HepG2 (cell line): ENCODE measurements around the gene RUNX2. TPM values are rescaled to one million over a fixed set of nuclear protein-coding genes. Genes with fewer than 3 reads are reported as not detected.

Experiments used
- ATAC-seq: fragments of 200-7000 bp; cut with Tn5 transposase; 3 replicates; pipeline ENCODE4 v1.9.1; 2020; ENCODE audit warnings: mild to moderate bottlenecking, moderate library complexity
- BruUV-seq: library from RNA; stranded (reverse); fragments of 400-500 nt; replicated peaks from 2 replicates; lab custom pipeline; 2021; lab: Mats Ljungman, UMichigan
- CTCF ChIA-PET: fragments of 300-600 bp; formaldehyde crosslinking; extraction: SDS; loops from one replicate; lab custom pipeline; 2021; ENCODE audit warnings: low total read pairs, inconsistent platforms, low intra/inter-chr PET ratio; lab: Yijun Ruan, JAX
- POLR2A ChIA-PET: fragments of 350-600 bp; sonication (Branson Sonifier 250); formaldehyde crosslinking; loops from one replicate; lab custom pipeline; 2020; ENCODE audit warnings: antibody characterized with exemption, inconsistent platforms; lab: Yijun Ruan, JAX
- DNase-seq: peaks from one replicate; pipeline ENCODE4 v3.0.0-alpha.2; 2015; ENCODE audit warnings: low spot score
- FAIRE-seq: peaks from 3 replicates; lab custom pipeline; 2011; peaks lifted over from hg19 to GRCh38; lab: Jason Lieb, UNC
- H2AFZ ChIP-seq: one replicate; pipeline ENCODE4 v1.6.1; 2011; ENCODE audit warnings: low read length, inconsistent platforms
- H3K27ac ChIP-seq: fragments of 300-600 bp; 3 replicates; pipeline ENCODE4 v1.8.0; 2011; ENCODE audit warnings: mixed run types, mild to moderate bottlenecking, mixed read lengths, low read length, inconsistent platforms; ENCODE audit not compliant: insufficient read depth; ENCODE audit errors: extremely low read length
- H3K27me3 ChIP-seq, 2 experiments: fragments of 200-600 bp in 1 of 2; 2 replicates in 1 of 2; 3 replicates in 1 of 2; pipeline versions ENCODE4 v1.6.0 to v1.8.0; 2011; ENCODE audit warnings: low read length in 2 of 2, mild to moderate bottlenecking in 2 of 2, moderate library complexity in 2 of 2, inconsistent platforms in 1 of 2; ENCODE audit not compliant: insufficient read depth in 2 of 2, control insufficient read depth in 1 of 2
- H3K36me3 ChIP-seq, 2 experiments: fragments of 200-600 bp in 1 of 2; replicated peaks in 1 of 2; 2 replicates in 1 of 2; 3 replicates in 1 of 2; pipeline versions ENCODE4 v1.5.1 to v1.8.0; 2011; ENCODE audit warnings: low read length in 2 of 2, inconsistent platforms in 1 of 2; ENCODE audit not compliant: insufficient read depth in 2 of 2, control insufficient read depth in 1 of 2
- H3K4me1 ChIP-seq: 2 replicates; pipeline ENCODE4 v1.5.1; 2012; ENCODE audit warnings: low read length, inconsistent platforms; ENCODE audit not compliant: insufficient read depth
- H3K4me2 ChIP-seq: 2 replicates; pipeline ENCODE4 v1.6.0; 2011; ENCODE audit warnings: low read depth, low read length, inconsistent platforms
- H3K4me3 ChIP-seq, 3 experiments: fragments of 200-600 bp in 1 of 3; sonication (generic), shearing (Covaris generic) in 1 of 3; replicated peaks in 1 of 3; 2 replicates each; pipeline ENCODE4 v1.5.1; 2011 to 2016; ENCODE audit warnings: low read length in 3 of 3, inconsistent platforms in 2 of 3, low read depth in 2 of 3, mild to moderate bottlenecking in 2 of 3, control low read depth in 1 of 3, mixed read lengths in 1 of 3; ENCODE audit not compliant: insufficient read depth in 1 of 3
- H3K79me2 ChIP-seq: one replicate; pipeline ENCODE4 v1.6.1; 2011; ENCODE audit warnings: low read length, inconsistent platforms; ENCODE audit not compliant: insufficient read depth
- H3K9ac ChIP-seq: 2 replicates; pipeline ENCODE4 v1.6.0; 2011; ENCODE audit warnings: mild to moderate bottlenecking, low read depth, low read length, inconsistent platforms; ENCODE audit not compliant: insufficient read depth
- H3K9me3 ChIP-seq: 2 replicates; pipeline ENCODE4 v1.5.1; 2012; ENCODE audit warnings: mild to moderate bottlenecking, low read length
- H4K20me1 ChIP-seq: 2 replicates; pipeline ENCODE4 v1.6.0; 2011; ENCODE audit warnings: inconsistent platforms, mild to moderate bottlenecking, low read length, moderate library complexity; ENCODE audit not compliant: insufficient read depth
- CAMTA2 ChIP-seq: sonication (generic); formaldehyde crosslinking; IDR thresholded peaks from 2 replicates; pipeline ENCODE4 v1.4.0; 2020; ENCODE audit warnings: mild to moderate bottlenecking, missing genetic modification reagents, borderline replicate concordance
- ESRRA ChIP-seq: sonication (generic); formaldehyde crosslinking; IDR thresholded peaks from 2 replicates; pipeline ENCODE4 v1.5.1; 2020; ENCODE audit warnings: mild to moderate bottlenecking, low read depth, missing genetic modification reagents
- ETV6 ChIP-seq: sonication (generic); formaldehyde crosslinking; conservative IDR thresholded peaks from 2 replicates; pipeline ENCODE4 v1.4.0; 2020; ENCODE audit warnings: missing genetic modification reagents
- FOXC1 ChIP-seq: sonication (generic); formaldehyde crosslinking; IDR thresholded peaks from 2 replicates; pipeline ENCODE4 v1.8.0; 2022; ENCODE audit warnings: mild to moderate bottlenecking, missing genetic modification reagents, borderline replicate concordance
- HIVEP1 ChIP-seq: sonication (generic); formaldehyde crosslinking; IDR thresholded peaks from 2 replicates; pipeline ENCODE4 v1.4.0; 2020; ENCODE audit warnings: mild to moderate bottlenecking, missing genetic modification reagents
- MAFF ChIP-seq: IDR thresholded peaks from 2 replicates; pipeline ENCODE4 v1.6.1; 2011; ENCODE audit warnings: low read depth, low read length, improper control_type of control experiment
- MAFK ChIP-seq, 2 experiments: IDR thresholded peaks in 1 of 2; conservative IDR thresholded peaks in 1 of 2; 2 replicates each; pipeline ENCODE4 v1.6.1; 2011; ENCODE audit warnings: improper control_type of control experiment in 2 of 2, low read length in 2 of 2
- MXI1 ChIP-seq: IDR thresholded peaks from 3 replicates; pipeline ENCODE4 v1.6.1; 2012; ENCODE audit warnings: low read depth, low read length, inconsistent platforms, borderline replicate concordance
- THAP11 ChIP-seq: IDR thresholded peaks from 2 replicates; pipeline ENCODE4 v1.6.1; 2016; ENCODE audit warnings: missing biosample characterization, missing genetic modification reagents
- ZNF18 ChIP-seq: sonication (generic); formaldehyde crosslinking; IDR thresholded peaks from 2 replicates; pipeline ENCODE4 v1.8.0; 2022; ENCODE audit warnings: mild to moderate bottlenecking, missing genetic modification reagents; ENCODE audit not compliant: insufficient replicate concordance
- ZNF232 ChIP-seq: sonication (generic); formaldehyde crosslinking; IDR thresholded peaks from 2 replicates; pipeline ENCODE4 v1.4.0; 2020; ENCODE audit warnings: missing genetic modification reagents, borderline replicate concordance
- ZNF292 ChIP-seq: sonication (generic); formaldehyde crosslinking; IDR thresholded peaks from 2 replicates; pipeline ENCODE4 v1.8.1; 2022; ENCODE audit warnings: mild to moderate bottlenecking, low read depth, missing genetic modification reagents, borderline replicate concordance
- ZNF713 ChIP-seq: sonication (generic); formaldehyde crosslinking; IDR thresholded peaks from 2 replicates; pipeline ENCODE4 v1.4.0; 2020; ENCODE audit warnings: mild to moderate bottlenecking, missing genetic modification reagents
- ZNF768 ChIP-seq: sonication (generic); formaldehyde crosslinking; IDR thresholded peaks from 2 replicates; pipeline ENCODE4 v1.4.0; 2020; ENCODE audit warnings: missing genetic modification reagents
- ZNF781 ChIP-seq: sonication (generic); formaldehyde crosslinking; IDR thresholded peaks from 2 replicates; pipeline ENCODE4 v1.5.1; 2020; ENCODE audit warnings: borderline replicate concordance, mild to moderate bottlenecking, missing genetic modification reagents; ENCODE audit errors: not compliant biosample characterization
- WGBS: methylation state at CpG from one replicate; pipeline ENCODE4 v1.1.6; 2017; ENCODE audit warnings: low lambda C conversion rate; 5-methylcytosine and 5-hydroxymethylcytosine counted together
- in situ Hi-C: cut with HindIII; loops from 2 replicates; pipeline ENCODE4 v1.10.0; 2017; ENCODE audit warnings: low pct_unique_long_range_greater_than_20kb; ENCODE audit not compliant: extremely low pct_ligation_motif_present
- intact Hi-C: fragments of 100-400 bp; cut with micrococcal nuclease; formaldehyde crosslinking; loops from one replicate; pipeline ENCODE4 v1.10.0; 2022; ENCODE audit not compliant: unreplicated experiment
- polyA plus RNA-seq, 8 experiments: library from polyadenylated mRNA; depleted of rRNA in 3 of 8; stranded (reverse) in 7 of 8; unstranded in 1 of 8; fragments of >200 nt; fragmentation: Illumina TruSeq in 4 of 8; extraction: Trizol in 4 of 8; gene quantifications; 2 replicates each; pipeline versions ENCODE4 v1.2.1 to v1.2.3, GENCODE V29; 2011 to 2016; ENCODE audit warnings: low read depth in 4 of 8, missing spikeins in 1 of 8, mixed read lengths in 1 of 8; ENCODE audit not compliant: insufficient read depth in 1 of 8
- total RNA-seq, 5 experiments: library from RNA; depleted of rRNA; stranded (reverse); fragments of >200 nt; fragmentation: Illumina TruSeq; extraction: Trizol; gene quantifications; 2 replicates each; pipeline ENCODE4 v1.2.3, GENCODE V29; 2016; ENCODE audit warnings: low read depth in 1 of 5
- TF ChIP-seq, protein P1 (sequence below): sonication (generic); formaldehyde crosslinking; IDR thresholded peaks from 2 replicates; pipeline ENCODE4 v1.5.1; 2020; ENCODE audit warnings: mild to moderate bottlenecking, missing genetic modification reagents, moderate library complexity

The RUNX2 gene
- total and polyA plus RNA-seq, 2 of the 13 experiments (the other 11 are each of a cell fraction or from before 2014, with no cell fraction given): not detected

- FAIRE-seq: no peak
- Histone ChIP-seq H3K4me2 (no peak overlapping the region), H3K27me3 (0 out of 5 replicates have a peak, but pooled peaks cover 0 to 6% of the 10 kb centered on the region in 2 experiments), H2AFZ (no peak overlapping the region), H3K36me3 (no peaks in the 10 kb centered on the region), H3K4me3 (no peak overlapping the region), H3K79me2 (no peaks in the 10 kb centered on the region), H3K27ac (no peak overlapping the region), H3K4me1 (no peaks in the 10 kb centered on the region), H3K9me3 (no peaks in the 10 kb centered on the region), H3K9ac (no peak overlapping the region), H4K20me1 (no peaks in the 10 kb centered on the region)
- TF ChIP-seq MAFF (peak; percentile 52; the same call in 1 of the 2 replicates), MAFK (conservative IDR thresholded peaks at IDR 0.05 in 1 of 2, IDR thresholded peaks at IDR 0.05 in 1 of 2; ENCODE audit: low read length in 2 of 2) (peak; percentile 15 to 50; a peak in 1 of 4 replicates), ZNF18 (CRISPR knock-in tag) (no peak)
- ATAC-seq: no peak
- 53% methylated on average over 2 of the region's 2 CpGs for WGBS
- ChIA-PET POLR2A (no interaction called here), CTCF (no interaction called here)
- intact Hi-C loops: no loop called here
- no TSS peak for BruUV-seq
- no peak for DNase-seq
- in situ Hi-C loops: no loop called here
Measured at GRCh38 chr6:45460166-45460565, 132.0 kb downstream of the RUNX2 start.

GRCh38 chr6:45461486-45461885, 133.4 kb downstream of the RUNX2 start:
- FAIRE-seq (no peak), DNase-seq (no peak), ATAC-seq (no peak)
- Histone ChIP-seq H3K27ac (no peak overlapping the region), H4K20me1 (no peaks in the 10 kb centered on the region), H3K4me1 (no peaks in the 10 kb centered on the region), H3K9ac (no peak overlapping the region), H3K9me3 (no peaks in the 10 kb centered on the region), H3K36me3 (no peaks in the 10 kb centered on the region), H3K4me3 (no peak overlapping the region), H2AFZ (no peak overlapping the region), H3K27me3 (peaks cover 0 to 5% of the 10 kb centered on the region in 2 experiments; a peak in 1 of 5 replicates), H3K79me2 (no peaks in the 10 kb centered on the region), H3K4me2 (no peak overlapping the region)
- CTCF ChIA-PET: no interaction called here
- WGBS: 14% methylated on average over 3 of the region's 3 CpGs
- intact Hi-C loops: no loop called here
- POLR2A ChIA-PET: no interaction called here
- in situ Hi-C loops: no loop called here
- BruUV-seq: no TSS peak
- TF ChIP-seq ZNF713 (CRISPR knock-in tag) (no peak), ZNF768 (CRISPR knock-in tag) (no peak), ZNF781 (no peak), ZNF292 (CRISPR knock-in tag) (no peak), THAP11 (no peak), FOXC1 (CRISPR knock-in tag) (no peak), MXI1 (no peak), ETV6 (no peak), HIVEP1 (CRISPR knock-in tag) (no peak), ESRRA (CRISPR knock-in tag) (no peak), CAMTA2 (CRISPR knock-in tag) (no peak), ZNF232 (no peak)
- TF ChIP-seq, protein P1, sequence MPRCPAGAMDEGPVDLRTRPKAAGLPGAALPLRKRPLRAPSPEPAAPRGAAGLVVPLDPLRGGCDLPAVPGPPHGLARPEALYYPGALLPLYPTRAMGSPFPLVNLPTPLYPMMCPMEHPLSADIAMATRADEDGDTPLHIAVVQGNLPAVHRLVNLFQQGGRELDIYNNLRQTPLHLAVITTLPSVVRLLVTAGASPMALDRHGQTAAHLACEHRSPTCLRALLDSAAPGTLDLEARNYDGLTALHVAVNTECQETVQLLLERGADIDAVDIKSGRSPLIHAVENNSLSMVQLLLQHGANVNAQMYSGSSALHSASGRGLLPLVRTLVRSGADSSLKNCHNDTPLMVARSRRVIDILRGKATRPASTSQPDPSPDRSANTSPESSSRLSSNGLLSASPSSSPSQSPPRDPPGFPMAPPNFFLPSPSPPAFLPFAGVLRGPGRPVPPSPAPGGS (CRISPR knock-in tag): no peak
